ENCODE results near the gene USP53. TPM values are rescaled to one million over a fixed set of nuclear protein-coding genes. Genes with fewer than 3 reads are reported as not detected.

USP53 gene
- total RNA-seq, 4 donors from 2014 or later: 42.5 to 113 (median 68.3) TPM

GRCh38 chr4:119299260-119299671, 86.8 kb downstream of the USP53 start:
- peak overlapping the region; percentile 51 to 97 (median 63) for H3K4me3 ChIP-seq (replicated peaks in 1 of 3)
- H3K27me3 ChIP-seq: no peaks in the 10 kb centered on the region
- H3K27ac ChIP-seq: peak overlapping the region; percentile 83 to 98 (median 90)
- TF ChIP-seq, protein P1, sequence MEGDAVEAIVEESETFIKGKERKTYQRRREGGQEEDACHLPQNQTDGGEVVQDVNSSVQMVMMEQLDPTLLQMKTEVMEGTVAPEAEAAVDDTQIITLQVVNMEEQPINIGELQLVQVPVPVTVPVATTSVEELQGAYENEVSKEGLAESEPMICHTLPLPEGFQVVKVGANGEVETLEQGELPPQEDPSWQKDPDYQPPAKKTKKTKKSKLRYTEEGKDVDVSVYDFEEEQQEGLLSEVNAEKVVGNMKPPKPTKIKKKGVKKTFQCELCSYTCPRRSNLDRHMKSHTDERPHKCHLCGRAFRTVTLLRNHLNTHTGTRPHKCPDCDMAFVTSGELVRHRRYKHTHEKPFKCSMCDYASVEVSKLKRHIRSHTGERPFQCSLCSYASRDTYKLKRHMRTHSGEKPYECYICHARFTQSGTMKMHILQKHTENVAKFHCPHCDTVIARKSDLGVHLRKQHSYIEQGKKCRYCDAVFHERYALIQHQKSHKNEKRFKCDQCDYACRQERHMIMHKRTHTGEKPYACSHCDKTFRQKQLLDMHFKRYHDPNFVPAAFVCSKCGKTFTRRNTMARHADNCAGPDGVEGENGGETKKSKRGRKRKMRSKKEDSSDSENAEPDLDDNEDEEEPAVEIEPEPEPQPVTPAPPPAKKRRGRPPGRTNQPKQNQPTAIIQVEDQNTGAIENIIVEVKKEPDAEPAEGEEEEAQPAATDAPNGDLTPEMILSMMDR (IDR thresholded peaks at IDR 0.05): no peak
- no peak for TF ChIP-seq POLR2A (IDR thresholded peaks at IDR 0.05)
- 3 to 18% methylated on average over 2 of the region's 2 CpGs for WGBS, 2 donors
- intact Hi-C loops (cut with DNase I): loop anchor here (10.0 kb wide), 1 partner anchor 314 kb away; no protein-coding TSS in a partner anchor
- peaks cover 13 to 20% of the 10 kb centered on the region in 2 donors for H3K4me1 ChIP-seq
- peaks cover 0 to 7% of the 10 kb centered on the region in 2 donors for H3K36me3 ChIP-seq
- DNase-seq: no peak
- H3K9me3 ChIP-seq: no peaks in the 10 kb centered on the region

GRCh38 chr4:119299741-119300100, 87.2 kb downstream of the USP53 start:
- intact Hi-C loops (cut with DNase I): loop anchor here (10.0 kb wide), 1 partner anchor 315 kb away; no protein-coding TSS in a partner anchor
- no peaks in the 10 kb centered on the region for H3K9me3 ChIP-seq
- H3K4me1 ChIP-seq: peaks cover 13 to 20% of the 10 kb centered on the region in 2 donors
- H3K27ac ChIP-seq: peak overlapping the region; percentile 83 to 98 (median 90)
- peaks cover 0 to 7% of the 10 kb centered on the region in 2 donors for H3K36me3 ChIP-seq
- no peak for DNase-seq
- peak overlapping the region; percentile 51 to 97 (median 63) for H3K4me3 ChIP-seq (replicated peaks in 1 of 3)
- WGBS, 2 donors: 1 to 2% methylated on average over 9 of the region's 9 CpGs
- no peaks in the 10 kb centered on the region for H3K27me3 ChIP-seq
- TF ChIP-seq, protein P1 (IDR thresholded peaks at IDR 0.05): no peak
- no peak for TF ChIP-seq POLR2A (IDR thresholded peaks at IDR 0.05)

- TF ChIP-seq, protein P1 (IDR thresholded peaks at IDR 0.05): peak in 2 of 6 experiments; percentile 22 to 28
- peak; percentile 71 to 89 for TF ChIP-seq POLR2A (IDR thresholded peaks at IDR 0.05)
- H3K27me3 ChIP-seq: no peaks in the 10 kb centered on the region
- peaks cover 0 to 7% of the 10 kb centered on the region in 2 donors for H3K36me3 ChIP-seq
- peak overlapping the region; percentile 83 to 98 (median 90) for H3K27ac ChIP-seq
- WGBS, 2 donors: 1% methylated on average over 12 to 54 of the region's 54 CpGs
- H3K9me3 ChIP-seq: no peaks in the 10 kb centered on the region
- H3K4me3 ChIP-seq (replicated peaks in 1 of 3): peak overlapping the region; percentile 51 to 97 (median 63)
- intact Hi-C loops (cut with DNase I): no loop called here
- H3K4me1 ChIP-seq: peaks cover 13 to 20% of the 10 kb centered on the region in 2 donors
- peak; percentile 97 for DNase-seq
Observed at GRCh38 chr4:119300101-119300978, 87.8 kb downstream of the USP53 start.

GRCh38 chr4:119302073-119302832, 89.7 kb downstream of the USP53 start:
- H3K36me3 ChIP-seq: no peaks in the 10 kb centered on the region
- peaks cover 13 to 20% of the 10 kb centered on the region in 2 donors for H3K4me1 ChIP-seq
- WGBS, 2 donors: 84 to 86% methylated on average over 5 of the region's 5 CpGs
- intact Hi-C loops (cut with DNase I): no loop called here
- H3K4me3 ChIP-seq (replicated peaks in 1 of 3): no peak overlapping the region
- H3K27ac ChIP-seq: no peak overlapping the region
- no peaks in the 10 kb centered on the region for H3K27me3 ChIP-seq
- TF ChIP-seq, protein P1 (IDR thresholded peaks at IDR 0.05): no peak
- TF ChIP-seq POLR2A (IDR thresholded peaks at IDR 0.05): no peak
- H3K9me3 ChIP-seq: no peaks in the 10 kb centered on the region
- no peak for DNase-seq

Data from thyroid gland (tissue), 4 donors.